Hematopoietic multipotent progenitor cell treated with erythropoietin and hydrocortisone succinate and interleukin-3 and kit ligand, for 17 days (in vitro differentiated cells): ENCODE data around the gene HOXB4.

Experiments used
- DNase-seq: peaks from one replicate; pipeline ENCODE4 v3.0.0-alpha.2; 2015; ENCODE audit warnings: low spot score

The HOXB4 gene

GRCh38 chr17:48571826-48572417 is 6.2 kb downstream of the HOXB4 start:
- no peak for DNase-seq

- no peak for DNase-seq
Measured at GRCh38 chr17:48571024-48571818, 6.9 kb downstream of the HOXB4 start.

GRCh38 chr17:48570325-48571023 is 7.7 kb downstream of the HOXB4 start:
- no peak for DNase-seq

GRCh38 chr17:48569674-48570324 is 8.4 kb downstream of the HOXB4 start:
- DNase-seq = no peak

- DNase-seq = no peak
Measured at GRCh38 chr17:48569240-48569582, 8.9 kb downstream of the HOXB4 start.

- no peak for DNase-seq
Measured at GRCh38 chr17:48568499-48569239, 9.5 kb downstream of the HOXB4 start.

- DNase-seq = no peak
Measured at GRCh38 chr17:48567646-48568354, 10.3 kb downstream of the HOXB4 start.

GRCh38 chr17:48567209-48567608 is 10.9 kb downstream of the HOXB4 start:
- no peak for DNase-seq

- no peak for DNase-seq
Measured at GRCh38 chr17:48566717-48567116, 11.4 kb downstream of the HOXB4 start.

GRCh38 chr17:48565925-48566710 is 12.0 kb downstream of the HOXB4 start:
- no peak for DNase-seq

GRCh38 chr17:48565022-48565554 is 13.1 kb downstream of the HOXB4 start:
- DNase-seq = no peak

- no peak for DNase-seq
Measured at GRCh38 chr17:48564188-48565021, 13.7 kb downstream of the HOXB4 start.

GRCh38 chr17:48563867-48564187 is 14.3 kb downstream of the HOXB4 start:
- no peak for DNase-seq

GRCh38 chr17:48563385-48563838 is 14.7 kb downstream of the HOXB4 start:
- no peak for DNase-seq

GRCh38 chr17:48562934-48563333 is 15.2 kb downstream of the HOXB4 start:
- no peak for DNase-seq

GRCh38 chr17:48561884-48562810 is 16.0 kb downstream of the HOXB4 start:
- no peak for DNase-seq

- DNase-seq = no peak
Measured at GRCh38 chr17:48559840-48560817, 18.0 kb downstream of the HOXB4 start.
